SK-N-SH treated with all-trans-retinoic acid at 6 μM for 48 hours (cell line): ENCODE results near the gene PGAP1.

Experiments used
- SNAI2 ChIP-seq: fragments of 250-450 bp; sonication (Bioruptor Pico); IDR thresholded peaks from 2 replicates; pipeline ENCODE4 v1.5.0; 2020; ENCODE audit warnings: mild to moderate bottlenecking, moderate library complexity
- TF ChIP-seq, protein P1 (sequence below): fragments of 250-450 bp; sonication (Bioruptor Pico); IDR thresholded peaks from 2 replicates; pipeline ENCODE4 v1.5.1; 2020; ENCODE audit warnings: low read depth, mild to moderate bottlenecking, moderate library complexity
- TF ChIP-seq, protein P2 (sequence below): fragments of 250-450 bp; sonication (Bioruptor Pico); IDR thresholded peaks from 2 replicates; pipeline ENCODE4 v1.5.1; 2021; ENCODE audit warnings: mild to moderate bottlenecking, moderate library complexity

DNA sequence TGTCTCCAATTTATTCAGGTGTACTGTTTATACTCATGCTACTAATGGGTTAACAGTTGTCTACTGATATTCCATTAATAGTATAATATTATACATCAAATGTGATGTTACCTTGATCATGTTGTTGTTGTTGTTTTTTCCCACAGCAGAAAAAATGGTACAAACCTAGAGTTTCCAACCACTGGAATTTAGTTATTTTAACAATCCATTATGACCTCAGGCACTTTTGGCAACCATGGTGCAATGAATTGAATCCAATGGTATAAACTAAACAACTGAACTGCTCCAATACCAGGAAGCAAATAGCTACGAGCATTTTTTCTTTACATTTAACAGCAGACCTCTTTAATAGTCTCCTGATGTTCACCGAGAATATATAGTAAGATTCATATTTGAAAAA, 86.3 kb downstream of the PGAP1 start:
- TF ChIP-seq, protein P1, sequence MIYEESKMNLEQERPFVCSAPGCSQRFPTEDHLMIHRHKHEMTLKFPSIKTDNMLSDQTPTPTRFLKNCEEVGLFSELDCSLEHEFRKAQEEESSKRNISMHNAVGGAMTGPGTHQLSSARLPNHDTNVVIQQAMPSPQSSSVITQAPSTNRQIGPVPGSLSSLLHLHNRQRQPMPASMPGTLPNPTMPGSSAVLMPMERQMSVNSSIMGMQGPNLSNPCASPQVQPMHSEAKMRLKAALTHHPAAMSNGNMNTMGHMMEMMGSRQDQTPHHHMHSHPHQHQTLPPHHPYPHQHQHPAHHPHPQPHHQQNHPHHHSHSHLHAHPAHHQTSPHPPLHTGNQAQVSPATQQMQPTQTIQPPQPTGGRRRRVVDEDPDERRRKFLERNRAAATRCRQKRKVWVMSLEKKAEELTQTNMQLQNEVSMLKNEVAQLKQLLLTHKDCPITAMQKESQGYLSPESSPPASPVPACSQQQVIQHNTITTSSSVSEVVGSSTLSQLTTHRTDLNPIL = no peak
- TF ChIP-seq SNAI2 = no peak
- TF ChIP-seq, protein P2, sequence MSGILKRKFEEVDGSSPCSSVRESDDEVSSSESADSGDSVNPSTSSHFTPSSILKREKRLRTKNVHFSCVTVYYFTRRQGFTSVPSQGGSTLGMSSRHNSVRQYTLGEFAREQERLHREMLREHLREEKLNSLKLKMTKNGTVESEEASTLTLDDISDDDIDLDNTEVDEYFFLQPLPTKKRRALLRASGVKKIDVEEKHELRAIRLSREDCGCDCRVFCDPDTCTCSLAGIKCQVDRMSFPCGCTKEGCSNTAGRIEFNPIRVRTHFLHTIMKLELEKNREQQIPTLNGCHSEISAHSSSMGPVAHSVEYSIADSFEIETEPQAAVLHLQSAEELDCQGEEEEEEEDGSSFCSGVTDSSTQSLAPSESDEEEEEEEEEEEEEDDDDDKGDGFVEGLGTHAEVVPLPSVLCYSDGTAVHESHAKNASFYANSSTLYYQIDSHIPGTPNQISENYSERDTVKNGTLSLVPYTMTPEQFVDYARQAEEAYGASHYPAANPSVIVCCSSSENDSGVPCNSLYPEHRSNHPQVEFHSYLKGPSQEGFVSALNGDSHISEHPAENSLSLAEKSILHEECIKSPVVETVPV = no peak
